ENCODE measurements around the gene DCC.

DNA sequence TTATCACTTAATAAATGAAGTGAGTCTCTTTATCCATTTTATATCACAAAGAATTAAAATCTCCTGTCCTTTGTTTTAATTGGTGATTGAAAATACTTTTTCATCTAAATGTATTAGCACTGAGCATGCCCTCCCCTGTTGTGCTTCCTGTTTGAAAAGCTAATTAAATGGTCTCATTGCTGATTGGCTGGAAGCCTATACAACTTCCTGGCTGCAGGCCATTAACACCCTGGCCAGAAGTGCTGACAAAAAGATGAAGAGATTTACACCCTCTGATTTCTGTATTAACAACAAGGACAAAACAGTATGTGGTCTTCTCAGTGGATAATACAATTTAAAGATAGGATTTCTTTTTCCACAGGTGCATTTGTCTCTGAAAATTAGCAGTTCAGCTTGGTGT is 548.0 kb downstream of the DCC start:
- TF ChIP-seq CTCF (IDR thresholded peaks at IDR 0.05) (no peak), POLR2A (IDR thresholded peaks at IDR 0.05) (no peak), POLR2AphosphoS5 (IDR thresholded peaks at IDR 0.05) (no peak), EP300 (IDR thresholded peaks at IDR 0.05) (no peak)
